GM23338 (cell line): Measurements from ENCODE around the gene NT5C2. TPM values are rescaled to one million over a fixed set of nuclear protein-coding genes. Genes with fewer than 3 reads are reported as not detected.

Experiments used
- ATAC-seq: fragments of 200-7000 bp; cut with Tn5 transposase; 3 replicates; pipeline ENCODE4 v1.9.1; 2020
- DNase-seq: peaks from one replicate; pipeline ENCODE4 v3.0.0-alpha.2; 2015; ENCODE audit warnings: low spot score
- H2AFZ ChIP-seq: fragments of 200-600 bp; sonication (generic); 2 replicates; pipeline ENCODE4 v1.8.0; 2016; ENCODE audit warnings: antibody characterized with exemption, mild to moderate bottlenecking, moderate library complexity
- H3F3A ChIP-seq: fragments of 200-600 bp; sonication (generic); replicated peaks from 2 replicates; pipeline ENCODE4 v1.8.0; 2017; ENCODE audit warnings: antibody characterized with exemption, mixed run types, low read depth
- H3K27ac ChIP-seq: fragments of 200-600 bp; sonication (generic); 2 replicates; pipeline ENCODE4 v1.6.1; 2016; ENCODE audit warnings: low read depth
- H3K27me3 ChIP-seq: fragments of 200-600 bp; sonication (generic); 2 replicates; pipeline ENCODE4 v1.8.0; 2016; ENCODE audit warnings: mild to moderate bottlenecking, mixed run types, moderate library complexity; ENCODE audit not compliant: insufficient read depth
- H3K36me3 ChIP-seq: fragments of 200-600 bp; sonication (generic); 2 replicates; pipeline ENCODE4 v1.8.0; 2016; ENCODE audit warnings: mild to moderate bottlenecking; ENCODE audit not compliant: insufficient read depth
- H3K4me1 ChIP-seq: fragments of 200-600 bp; sonication (generic); 2 replicates; pipeline ENCODE4 v1.8.0; 2016; ENCODE audit warnings: mild to moderate bottlenecking, moderate library complexity; ENCODE audit not compliant: insufficient read depth
- H3K4me2 ChIP-seq: fragments of 200-600 bp; sonication (generic); 2 replicates; pipeline ENCODE4 v1.7.1; 2017; ENCODE audit warnings: mixed run types
- H3K4me3 ChIP-seq: fragments of 200-600 bp; sonication (generic); 2 replicates; pipeline ENCODE4 v1.6.1; 2016; ENCODE audit warnings: mixed run types
- H3K79me2 ChIP-seq: fragments of 200-600 bp; sonication (generic); replicated peaks from 2 replicates; pipeline ENCODE4 v1.8.0; 2017; ENCODE audit warnings: mild to moderate bottlenecking; ENCODE audit not compliant: insufficient read depth
- H3K9me2 ChIP-seq: fragments of 200-600 bp; sonication (generic); 2 replicates; pipeline ENCODE4 v1.8.0; 2017; ENCODE audit not compliant: insufficient read depth
- H4K20me1 ChIP-seq: fragments of 200-600 bp; sonication (generic); replicated peaks from 2 replicates; pipeline ENCODE4 v1.8.0; 2017; ENCODE audit warnings: mild to moderate bottlenecking; ENCODE audit not compliant: insufficient read depth
- H3K27ac Mint-ChIP-seq: 2 replicates; pipeline ENCODE4 v1.8.0; 2020; ENCODE audit warnings: inconsistent platforms, mild to moderate bottlenecking, moderate library complexity, mixed read lengths
- H3K27me3 Mint-ChIP-seq: 3 replicates; pipeline ENCODE4 v1.8.0; 2022; ENCODE audit warnings: low read depth, mild to moderate bottlenecking, moderate library complexity, mixed read lengths, inconsistent platforms; ENCODE audit not compliant: insufficient read depth, poor library complexity
- H3K36me3 Mint-ChIP-seq: 3 replicates; pipeline ENCODE4 v1.8.0; 2021; ENCODE audit warnings: low read depth, mild to moderate bottlenecking, inconsistent platforms, moderate library complexity, mixed read lengths
- H3K4me1 Mint-ChIP-seq: 3 replicates; pipeline ENCODE4 v1.8.0; 2020; ENCODE audit warnings: mild to moderate bottlenecking, inconsistent platforms, mixed read lengths
- H3K4me3 Mint-ChIP-seq: 3 replicates; pipeline ENCODE4 v1.8.0; 2021; ENCODE audit warnings: moderate library complexity, mild to moderate bottlenecking, inconsistent platforms, mixed read lengths
- H3K9me3 Mint-ChIP-seq: 3 replicates; pipeline ENCODE4 v1.8.0; 2020; ENCODE audit warnings: moderate library complexity, mild to moderate bottlenecking, inconsistent platforms, mixed read lengths
- CREB1 ChIP-seq: fragments of 250-450 bp; sonication (Bioruptor Pico); IDR thresholded peaks from 2 replicates; pipeline ENCODE4 v1.5.0; 2020; ENCODE audit warnings: low read depth, mild to moderate bottlenecking, moderate library complexity
- ETS1 ChIP-seq: IDR thresholded peaks from 2 replicates; pipeline ENCODE4 v1.6.1; 2016; ENCODE audit warnings: antibody characterized with exemption
- EZH2 ChIP-seq: fragments of 200-600 bp; sonication (generic); IDR thresholded peaks from one replicate; pipeline ENCODE4 v1.8.0; 2017; ENCODE audit warnings: antibody characterized with exemption, mild to moderate bottlenecking, low read depth; ENCODE audit not compliant: unreplicated experiment
- EZH2phosphoT487 ChIP-seq: fragments of 200-600 bp; sonication (generic); IDR thresholded peaks from one replicate; pipeline ENCODE4 v1.8.1; 2018; ENCODE audit warnings: antibody characterized with exemption; ENCODE audit not compliant: unreplicated experiment
- JUNB ChIP-seq: IDR thresholded peaks from one replicate; pipeline ENCODE4 v1.6.1; 2016; ENCODE audit warnings: antibody characterized with exemption; ENCODE audit not compliant: unreplicated experiment
- NANOG ChIP-seq: IDR thresholded peaks from 2 replicates; pipeline ENCODE4 v1.6.1; 2016; ENCODE audit warnings: antibody characterized with exemption, borderline replicate concordance
- POLR2AphosphoS5 ChIP-seq: IDR thresholded peaks from 2 replicates; pipeline ENCODE4 v1.6.1; 2016; ENCODE audit warnings: antibody characterized with exemption, low read depth
- REST ChIP-seq: IDR thresholded peaks from one replicate; pipeline ENCODE4 v1.6.1; 2018; ENCODE audit warnings: antibody characterized with exemption; ENCODE audit not compliant: unreplicated experiment
- STAT1 ChIP-seq: IDR thresholded peaks from one replicate; pipeline ENCODE4 v1.6.1; 2016; ENCODE audit warnings: antibody characterized with exemption; ENCODE audit not compliant: unreplicated experiment
- ZNF114 ChIP-seq: fragments of 250-450 bp; sonication (Bioruptor Pico); IDR thresholded peaks from 2 replicates; pipeline ENCODE4 v1.5.0; 2020; ENCODE audit warnings: mild to moderate bottlenecking, moderate library complexity
- ZNF331 ChIP-seq: fragments of 250-450 bp; sonication (Bioruptor Pico); IDR thresholded peaks from 2 replicates; pipeline ENCODE4 v1.5.0; 2020; ENCODE audit warnings: low read depth, mild to moderate bottlenecking, moderate library complexity
- ZNF462 ChIP-seq: fragments of 250-450 bp; sonication (Bioruptor Pico); IDR thresholded peaks from 2 replicates; pipeline ENCODE4 v1.5.0; 2020; ENCODE audit warnings: mild to moderate bottlenecking, moderate library complexity
- polyA plus RNA-seq: library from polyadenylated mRNA; unstranded; fragments of >200 nt; fragmentation: Nextera tagmentation; extraction: Ambion mirVana; gene quantifications from 2 replicates; pipeline ENCODE4 v1.2.1, GENCODE V29; 2016
- total RNA-seq: library from RNA; depleted of rRNA; stranded (reverse); fragments of >200 nt; shearing (Covaris generic); gene quantifications from 2 replicates; pipeline ENCODE4 v1.2.3, GENCODE V29; 2014

Gene NT5C2
- total and polyA plus RNA-seq, 2 experiments from 2014 or later, result 33.9 to 85.4 TPM

- no peak for TF ChIP-seq ZNF462 (CRISPR knock-in tag)
- TF ChIP-seq EZH2, result no peak
- no peak for TF ChIP-seq EZH2phosphoT487
- no peak for TF ChIP-seq JUNB
- no peak for TF ChIP-seq STAT1
- TF ChIP-seq ETS1, result no peak
- no peak for TF ChIP-seq ZNF331
These were observed 112.0 kb downstream of the NT5C2 start (continued) for GRCh38 chr10:103080891-103081581.

GRCh38 chr10:103079946-103080345 is 113.1 kb downstream of the NT5C2 start:
- Histone ChIP-seq H3K27me3 (no peaks in the 10 kb centered on the region), H2AFZ (no peak overlapping the region), H3K4me3 (no peak overlapping the region), H3K36me3 (no peaks in the 10 kb centered on the region), H4K20me1 (no peaks in the 10 kb centered on the region), H3K79me2 (no peaks in the 10 kb centered on the region), H3K27ac (no peak overlapping the region), H3F3A (peaks cover 2% of the 10 kb centered on the region; the same call in 1 of the 2 replicates), H3K4me2 (no peak overlapping the region), H3K9me2 (no peaks in the 10 kb centered on the region), H3K4me1 (no peaks in the 10 kb centered on the region)
- Mint-ChIP-seq H3K36me3 (peaks cover 13% of the 10 kb centered on the region), H3K27me3 (no peaks in the 10 kb centered on the region), H3K4me1 (peaks cover 7% of the 10 kb centered on the region; the same call in 2 of the 3 replicates), H3K9me3 (no peaks in the 10 kb centered on the region), H3K4me3 (no peak overlapping the region), H3K27ac (no peak overlapping the region)
- ATAC-seq (no peak), DNase-seq (no peak)
- TF ChIP-seq STAT1 (no peak), NANOG (no peak), REST (no peak), JUNB (no peak), ZNF114 (CRISPR knock-in tag) (no peak), EZH2 (no peak), POLR2AphosphoS5 (no peak), ETS1 (no peak), CREB1 (CRISPR knock-in tag) (no peak)
